Stimulated activated CD4-positive, alpha-beta T cell treated with anti-CD3 and anti-CD28 coated beads, Interleukin-1b, Interleukin-23, amount 100 ng/mL, for 24 hours (primary cell): ENCODE measurements around the gene SLC35E2B.
"Not testable (repeated sequence)": the region's sequence is repeated elsewhere in the genome, so short reads cannot be mapped to it uniquely, and the experiment has no call there.

Source experiments
- DNase-seq, 4 experiments: peaks; one replicate each; pipeline ENCODE4 v3.0.0-alpha.2; 2020; ENCODE audit warnings: low read depth in 4 of 4, low spot score in 1 of 4

SLC35E2B gene

GRCh38 chr1:1692714-1693647 lies at the start of gene SLC35E2B:
Gene SLC35E2B, minus strand, starts transcription at chr1:1692795. Its CDS starts 16,096 bp downstream, at chr1:1676699.
- DNase-seq, result peak in 3 of 4 experiments; percentile 89 to 90 (median 89)

- DNase-seq, result not testable (repeated sequence)
Observed at GRCh38 chr1:1741013-1741412, 48.4 kb upstream of the SLC35E2B start.

GRCh38 chr1:1738799-1739337 lies 46.3 kb upstream of the SLC35E2B start:
- not testable (repeated sequence) for DNase-seq

GRCh38 chr1:1737675-1738590 lies 45.3 kb upstream of the SLC35E2B start:
- not testable (repeated sequence) for DNase-seq

GRCh38 chr1:1732381-1732780 lies 39.8 kb upstream of the SLC35E2B start:
- no peak for DNase-seq

GRCh38 chr1:1730870-1731269 lies 38.3 kb upstream of the SLC35E2B start:
- no peak for DNase-seq

- not testable (repeated sequence) for DNase-seq
Observed at GRCh38 chr1:1730230-1730629, 37.6 kb upstream of the SLC35E2B start.

- DNase-seq, result not testable (repeated sequence)
Observed at GRCh38 chr1:1729116-1729816, 36.7 kb upstream of the SLC35E2B start.

- DNase-seq, result not testable (repeated sequence)
Observed at GRCh38 chr1:1728308-1729005, 35.9 kb upstream of the SLC35E2B start.

- not testable (repeated sequence) for DNase-seq
Observed at GRCh38 chr1:1727131-1727651, 34.6 kb upstream of the SLC35E2B start.

- DNase-seq, result not testable (repeated sequence)
Observed at GRCh38 chr1:1726088-1726487, 33.5 kb upstream of the SLC35E2B start.

- DNase-seq, result peak; percentile 69 to 99 (median 96)
Observed at GRCh38 chr1:1724035-1724864, 31.7 kb upstream of the SLC35E2B start, which contains the start of gene CDK11A. Gene CDK11A, minus strand, starts transcription at chr1:1724357. Its CDS starts 1,539 bp downstream, at chr1:1722818.

GRCh38 chr1:1721201-1721600 lies 28.6 kb upstream of the SLC35E2B start:
- no peak for DNase-seq

- not testable (repeated sequence) for DNase-seq
Observed at GRCh38 chr1:1715109-1715883, 22.7 kb upstream of the SLC35E2B start.

GRCh38 chr1:1707897-1708296 lies 15.3 kb upstream of the SLC35E2B start:
- not testable (repeated sequence) for DNase-seq

GRCh38 chr1:1707241-1707640 lies 14.6 kb upstream of the SLC35E2B start:
- DNase-seq, result not testable (repeated sequence)

GRCh38 chr1:1705623-1706022 lies 13.0 kb upstream of the SLC35E2B start:
- DNase-seq, result not testable (repeated sequence)
